NCI-H146 treated with DMSO at 0.1 percent for 48 hours (cell line): Measurements from ENCODE around the gene SNCAIP.
A peak's percentile ranks its signal among the peaks of the same experiment; 100 is the strongest.

ENCODE experiments used
- DNase-seq: peaks from one replicate; lab custom pipeline; 2025; ENCODE audit not compliant: unreplicated experiment; lab: John Stamatoyannopoulos, UW

SNCAIP gene

DNA sequence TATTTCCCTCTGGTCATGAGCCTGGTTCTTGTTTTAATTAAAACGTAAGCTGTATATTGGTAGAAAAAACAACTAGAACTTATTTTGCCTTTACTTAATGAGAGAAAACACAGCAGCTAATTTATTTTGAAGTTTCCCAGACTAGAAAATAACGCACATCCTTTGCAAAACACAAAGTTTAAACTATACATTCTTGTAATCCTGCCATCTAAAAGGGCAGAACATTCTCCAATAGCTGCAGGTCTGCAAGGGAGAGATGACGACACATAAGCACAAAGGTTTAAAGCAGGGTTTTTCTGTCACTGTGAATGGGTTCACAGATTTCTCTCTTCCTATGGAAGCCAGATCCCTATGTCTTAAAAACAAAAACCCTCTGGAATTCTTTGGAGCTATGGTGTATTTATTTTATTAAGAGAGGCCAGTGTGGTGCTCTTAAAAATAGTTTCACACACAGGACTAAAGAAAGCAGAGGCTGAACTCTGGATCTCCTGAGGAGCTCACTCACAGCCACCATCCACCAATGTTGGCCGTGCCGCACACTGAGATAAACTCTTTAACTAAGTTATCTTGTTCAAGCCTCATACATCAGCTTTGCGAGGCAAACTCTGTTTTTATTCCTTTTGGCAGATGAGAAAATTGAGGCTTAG lies 82.4 kb downstream of the SNCAIP start:
- no peak for DNase-seq

GRCh38 chr5:122398016-122398415 lies 86.0 kb downstream of the SNCAIP start:
- DNase-seq: no peak

GRCh38 chr5:122400341-122400740 lies 88.3 kb downstream of the SNCAIP start:
- DNase-seq: no peak

DNA sequence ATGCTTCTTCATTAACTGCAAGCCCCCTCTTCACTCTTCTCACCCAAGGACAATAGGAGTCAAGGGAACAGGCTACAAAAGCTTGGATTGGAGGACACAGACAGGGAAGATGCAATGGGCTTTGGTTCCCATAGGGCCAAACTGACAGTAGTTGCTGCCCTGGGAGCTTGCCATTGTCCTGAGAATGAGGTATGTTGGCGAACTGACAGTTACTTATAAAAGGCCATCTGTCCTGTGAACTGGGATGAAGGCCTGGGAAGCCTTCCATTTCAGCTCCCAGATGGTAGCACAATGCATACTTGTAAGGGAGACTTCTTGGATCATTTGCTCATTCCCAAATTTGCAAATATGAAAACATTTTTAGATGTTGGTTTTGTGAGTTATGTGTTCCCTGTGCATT lies 88.9 kb downstream of the SNCAIP start:
- DNase-seq: no peak

DNA sequence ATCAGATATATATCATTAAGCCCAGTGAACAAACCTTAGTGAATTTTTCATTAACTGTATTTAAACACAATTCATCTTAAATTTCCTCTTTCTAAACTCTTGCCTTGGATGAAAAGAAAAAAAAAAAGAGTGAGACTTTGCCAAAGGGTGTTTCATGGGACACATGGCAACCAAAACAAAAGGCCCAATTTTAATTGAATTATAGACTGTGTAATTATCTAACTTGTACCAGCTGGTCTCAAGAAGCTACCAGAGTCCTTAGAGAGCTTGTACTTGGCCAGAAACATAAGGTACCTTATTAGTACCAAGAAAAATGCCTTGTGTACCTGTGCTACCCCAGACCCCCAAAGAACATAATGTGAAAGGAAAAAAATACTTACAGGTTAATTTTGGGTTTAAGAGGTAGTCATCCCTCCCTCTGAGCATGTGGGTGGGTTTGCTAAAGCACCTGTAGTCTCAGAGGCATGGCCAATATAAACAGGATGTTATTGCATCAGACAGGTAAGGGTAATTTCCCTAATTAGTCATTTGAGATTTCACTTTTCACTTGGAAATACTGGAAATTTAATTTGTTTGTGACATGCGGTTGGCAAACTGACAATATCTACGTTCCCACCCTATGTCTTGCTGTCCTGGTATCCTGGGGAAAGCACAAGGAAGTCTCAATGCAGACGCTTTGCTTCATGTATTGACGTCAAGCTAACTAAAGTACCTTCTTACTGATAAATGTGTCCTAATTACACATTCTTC lies 90.1 kb downstream of the SNCAIP start:
- peak; percentile 9 for DNase-seq

DNA sequence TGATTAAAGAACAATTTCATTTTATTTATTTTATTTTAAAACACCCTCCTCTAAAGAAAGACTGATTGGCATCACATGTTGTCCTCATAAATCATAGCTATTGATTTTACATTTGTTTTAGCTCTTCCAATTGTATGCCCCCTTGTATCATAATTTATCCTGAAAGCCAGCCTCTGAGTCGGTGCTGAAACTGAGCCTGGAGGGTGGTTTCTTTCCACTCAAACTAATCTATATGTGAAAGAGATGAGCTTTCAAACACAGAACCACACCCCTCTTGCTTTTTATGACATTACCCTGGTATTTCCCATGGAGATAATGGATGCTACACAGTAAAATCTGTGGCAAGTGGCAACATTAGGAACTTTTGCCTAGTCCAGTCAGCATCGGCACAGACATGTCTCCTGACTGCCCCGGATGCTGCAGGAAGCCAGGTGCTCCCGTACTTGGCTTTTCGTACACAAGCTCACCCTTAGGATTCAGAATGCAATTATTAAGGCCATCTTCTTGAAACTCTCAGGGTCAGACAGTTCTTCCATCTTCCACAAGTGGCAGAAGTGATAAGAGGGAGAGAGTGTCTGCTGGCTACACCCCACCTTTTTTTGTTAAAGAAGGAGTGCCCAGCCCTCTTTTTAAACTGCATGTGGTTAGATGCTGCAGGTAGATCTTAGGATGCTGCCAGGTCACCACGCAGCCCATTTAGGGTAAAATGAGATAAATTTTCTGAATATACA lies 91.1 kb downstream of the SNCAIP start:
- DNase-seq: no peak

DNA sequence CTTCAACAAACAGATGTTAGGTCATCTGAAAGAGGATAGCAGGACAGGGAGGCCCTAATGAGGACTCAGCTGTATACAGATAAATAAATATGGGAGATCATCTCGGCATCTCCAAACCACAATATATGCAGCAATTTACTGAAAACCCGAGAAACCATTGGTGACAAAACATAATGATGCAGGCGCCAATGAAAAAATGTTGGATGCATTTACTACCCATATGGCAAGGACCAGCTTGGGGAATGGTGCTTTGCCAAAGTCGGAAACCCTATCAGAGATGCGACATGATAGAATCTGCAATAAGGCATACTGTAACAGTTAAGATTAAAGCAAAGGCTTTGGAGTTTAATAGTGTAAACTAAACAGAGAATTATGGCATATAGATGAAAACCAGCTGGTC lies 92.0 kb downstream of the SNCAIP start:
- DNase-seq: no peak

- no peak for DNase-seq
Observed at GRCh38 chr5:122404653-122405362, 92.8 kb downstream of the SNCAIP start.

- DNase-seq: no peak
Observed at GRCh38 chr5:122405751-122406150, 93.7 kb downstream of the SNCAIP start.

- no peak for DNase-seq
Observed at GRCh38 chr5:122406181-122406580, 94.1 kb downstream of the SNCAIP start.

- DNase-seq: no peak
Observed at GRCh38 chr5:122408592-122409224, 96.7 kb downstream of the SNCAIP start.

DNA sequence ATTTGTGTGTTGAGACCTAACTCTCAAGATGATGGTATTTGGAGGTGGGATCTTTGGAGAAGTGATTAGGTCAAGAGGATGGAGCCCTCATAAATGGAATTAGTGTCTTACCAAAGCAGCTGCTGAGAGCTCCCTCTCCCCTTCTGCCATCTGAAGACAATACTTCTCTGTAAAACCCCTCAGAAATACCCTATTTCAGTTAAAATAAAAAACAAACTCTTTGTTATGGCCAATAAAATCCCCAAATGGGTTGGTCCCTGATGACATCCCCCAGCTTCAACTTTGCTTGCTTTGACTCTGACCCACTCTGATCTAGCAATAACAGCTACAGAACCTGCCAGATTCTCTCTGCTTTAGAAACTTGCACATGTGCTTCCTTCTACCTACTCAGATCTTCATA lies 100.9 kb downstream of the SNCAIP start:
- DNase-seq: no peak

- no peak for DNase-seq
Observed at GRCh38 chr5:122413722-122414121, 101.7 kb downstream of the SNCAIP start.

- peak; percentile 46 for DNase-seq
Observed at GRCh38 chr5:122415030-122415800, 103.2 kb downstream of the SNCAIP start.

DNA sequence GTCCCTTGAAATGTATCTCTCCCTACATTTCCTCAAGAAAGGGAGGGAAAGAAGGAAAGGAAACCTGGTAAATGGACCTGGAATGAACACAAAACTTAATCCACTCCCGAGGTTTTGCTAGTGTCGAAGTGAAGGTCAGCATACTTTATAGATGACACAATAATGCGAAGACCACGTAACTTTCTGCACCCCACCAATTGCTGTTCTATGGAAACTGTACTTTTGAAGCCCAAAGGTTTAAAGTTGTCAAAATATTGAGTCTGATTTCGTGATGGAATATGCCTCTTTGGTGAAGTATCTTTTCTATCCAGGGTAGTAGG lies 103.7 kb downstream of the SNCAIP start:
- no peak for DNase-seq

DNA sequence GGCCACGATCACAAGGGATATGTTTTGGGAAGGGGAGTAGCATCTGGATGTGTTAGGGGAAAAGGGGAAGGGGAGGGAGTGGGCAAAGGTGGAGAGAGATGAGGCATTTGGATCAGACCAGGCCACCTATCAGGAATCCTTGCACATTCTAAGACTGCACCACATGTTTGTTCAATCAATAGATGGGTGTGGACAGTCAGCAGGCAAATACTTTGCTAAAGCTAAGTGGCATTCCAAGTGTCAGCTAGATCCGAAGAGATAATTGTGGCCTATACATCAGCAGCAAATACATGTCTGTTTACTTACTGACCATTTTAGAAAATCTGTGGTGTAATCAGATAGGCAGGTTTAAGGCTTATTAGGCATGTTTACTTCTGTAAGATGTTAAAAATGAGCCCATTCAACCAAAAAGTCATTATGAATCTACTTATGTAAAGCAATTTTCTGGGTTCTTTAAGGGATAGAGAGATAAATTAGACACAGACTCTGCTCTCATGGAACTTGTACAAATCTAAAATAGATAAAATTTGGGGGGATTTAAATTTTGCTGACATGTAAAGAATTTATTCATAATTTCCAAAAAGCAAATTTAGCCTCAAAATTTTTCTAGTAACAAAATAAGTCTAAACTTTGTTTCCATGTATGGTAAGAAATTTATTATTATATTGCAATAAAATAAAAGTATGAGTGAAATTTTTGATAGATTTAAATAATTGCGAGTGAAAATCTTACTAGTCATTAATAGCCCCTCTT lies 107.3 kb downstream of the SNCAIP start:
- peak; percentile 47 for DNase-seq

GRCh38 chr5:122420091-122420490 lies 108.1 kb downstream of the SNCAIP start:
- DNase-seq: no peak

DNA sequence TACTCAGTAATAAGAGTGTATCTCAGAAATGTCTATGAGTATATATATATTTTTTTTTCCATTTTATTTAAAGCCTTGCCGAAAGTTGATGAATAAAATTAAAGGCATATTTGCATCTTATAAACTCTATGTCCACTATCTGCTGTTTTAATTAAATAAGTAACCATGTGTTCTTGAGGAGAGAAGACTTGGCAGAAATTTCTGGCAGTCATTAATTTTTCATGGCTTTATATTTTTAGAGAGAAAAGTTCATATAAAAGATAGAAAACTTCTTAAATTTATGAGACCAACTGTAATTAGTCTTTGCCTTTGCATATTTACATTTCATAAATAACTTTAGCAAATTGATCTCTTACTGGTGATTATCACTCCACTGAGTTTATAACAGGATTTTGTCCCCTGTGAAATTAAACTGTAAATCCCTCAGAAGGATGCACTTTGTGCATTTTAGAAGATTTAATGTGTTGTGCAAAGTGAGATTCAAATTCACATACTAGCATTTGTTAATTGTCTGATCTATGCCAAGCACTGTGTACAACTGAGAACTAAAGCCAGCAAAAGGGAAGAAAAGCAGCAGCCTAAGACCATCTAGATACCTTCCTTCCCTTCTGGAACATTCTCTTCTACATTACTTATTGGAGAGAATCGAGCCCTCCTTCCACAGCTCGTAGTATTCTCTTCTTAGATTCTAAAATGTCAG lies 108.7 kb downstream of the SNCAIP start:
- no peak for DNase-seq
